ENCODE measurements around the gene INSIG1.

Gene INSIG1

GRCh38 chr7:155353256-155353897 is 55.7 kb downstream of the INSIG1 start:
- DNase-seq = no peak

- no peak for DNase-seq
Measured at GRCh38 chr7:155354371-155355048, 56.8 kb downstream of the INSIG1 start.

GRCh38 chr7:155355176-155355575 is 57.5 kb downstream of the INSIG1 start:
- DNase-seq = no peak

GRCh38 chr7:155355745-155356144 is 58.1 kb downstream of the INSIG1 start:
- no peak for DNase-seq

- no peak for DNase-seq
Measured at GRCh38 chr7:155356323-155357105, 58.8 kb downstream of the INSIG1 start.

- peak; percentile 32 for DNase-seq
Measured at GRCh38 chr7:155357573-155358041, 59.9 kb downstream of the INSIG1 start.

GRCh38 chr7:155358066-155358947 is 60.6 kb downstream of the INSIG1 start:
- DNase-seq = no peak

- DNase-seq = no peak
Measured at GRCh38 chr7:155358948-155359712, 61.5 kb downstream of the INSIG1 start.

Measured in NCI-H226 (cell line).